Body of pancreas (tissue), 4 donors: ENCODE data around the gene TTLL11. TPM values are rescaled to one million over a fixed set of nuclear protein-coding genes. Genes with fewer than 3 reads are reported as not detected.

ENCODE experiments used
- ATAC-seq: fragments of 150-250 bp; one replicate; pipeline ENCODE4 v1.9.1; 2016
- DNase-seq, 4 donors: peaks; one replicate each; pipeline ENCODE4 v3.0.0-alpha.2; 2019
- H3K27ac ChIP-seq, 4 donors: fragments of 200-600 bp; sonication (generic); 1 replicate in 3 of 4; 2 replicates in 1 of 4; pipeline versions ENCODE4 v1.5.1 to v1.6.1; 2016 to 2019; ENCODE audit warnings: mild to moderate bottlenecking in 1 of 4, mixed read lengths in 1 of 4, moderate library complexity in 1 of 4
- H3K27me3 ChIP-seq, 2 donors: fragments of 200-600 bp; sonication (generic); one replicate each; pipeline ENCODE4 v1.6.0; 2016; ENCODE audit warnings: mild to moderate bottlenecking in 1 of 2
- H3K36me3 ChIP-seq, 2 donors: fragments of 200-600 bp; sonication (generic); replicated peaks in 1 of 2; 2 replicates each; pipeline ENCODE4 v1.5.1; 2016; ENCODE audit warnings: low read depth in 2 of 2; ENCODE audit not compliant: insufficient read depth in 1 of 2
- H3K4me1 ChIP-seq: fragments of 200-600 bp; sonication (generic); one replicate; pipeline ENCODE4 v1.6.0; 2016
- H3K4me3 ChIP-seq, 2 donors: fragments of 200-600 bp; sonication (generic); 1 replicate in 1 of 2; 2 replicates in 1 of 2; pipeline ENCODE4 v1.5.1; 2016 to 2019
- H3K9me3 ChIP-seq, 3 donors: fragments of 200-600 bp; sonication (generic); 1 replicate in 2 of 3; 2 replicates in 1 of 3; pipeline ENCODE4 v1.5.1; 2016
- POLR2A ChIP-seq, 3 donors: fragments of 450-650 bp; IDR thresholded peaks; one replicate each; pipeline ENCODE4 v1.6.1; 2016; ENCODE audit warnings: antibody characterized with exemption in 3 of 3, mild to moderate bottlenecking in 2 of 3
- WGBS, 2 donors: methylation state at CpG; one replicate each; pipeline ENCODE4 v1.1.5; 2017; 5-methylcytosine and 5-hydroxymethylcytosine counted together
- intact Hi-C: fragments of 100-400 bp; cut with DNase I; formaldehyde crosslinking; loops from one replicate; pipeline ENCODE4 v1.15.1; 2023
- total RNA-seq, 2 donors: library from RNA; depleted of rRNA; stranded (reverse); fragments of >200 nt; gene quantifications; one replicate each; pipeline ENCODE4 v1.1.0, GENCODE V29; 2016
- TF ChIP-seq, protein P1 (sequence below), 7 experiments: fragments of 450-650 bp in 4 of 7; fragments of 200-600 bp in 3 of 7; sonication (generic) in 3 of 7; IDR thresholded peaks; one replicate each; pipeline ENCODE4 v1.5.1; 2016 to 2019; ENCODE audit warnings: antibody characterized with exemption in 7 of 7

The TTLL11 gene
- total RNA-seq, 2 donors from 2014 or later = 14.5 to 16.8 TPM

- no peaks in the 10 kb centered on the region for H3K27me3 ChIP-seq
- H3K27ac ChIP-seq = peak overlapping the region; percentile 48 to 79 (median 78)
- no peak for DNase-seq
- no peaks in the 10 kb centered on the region for H3K36me3 ChIP-seq
- H3K4me1 ChIP-seq = peaks cover 58% of the 10 kb centered on the region
- TF ChIP-seq, protein P1, sequence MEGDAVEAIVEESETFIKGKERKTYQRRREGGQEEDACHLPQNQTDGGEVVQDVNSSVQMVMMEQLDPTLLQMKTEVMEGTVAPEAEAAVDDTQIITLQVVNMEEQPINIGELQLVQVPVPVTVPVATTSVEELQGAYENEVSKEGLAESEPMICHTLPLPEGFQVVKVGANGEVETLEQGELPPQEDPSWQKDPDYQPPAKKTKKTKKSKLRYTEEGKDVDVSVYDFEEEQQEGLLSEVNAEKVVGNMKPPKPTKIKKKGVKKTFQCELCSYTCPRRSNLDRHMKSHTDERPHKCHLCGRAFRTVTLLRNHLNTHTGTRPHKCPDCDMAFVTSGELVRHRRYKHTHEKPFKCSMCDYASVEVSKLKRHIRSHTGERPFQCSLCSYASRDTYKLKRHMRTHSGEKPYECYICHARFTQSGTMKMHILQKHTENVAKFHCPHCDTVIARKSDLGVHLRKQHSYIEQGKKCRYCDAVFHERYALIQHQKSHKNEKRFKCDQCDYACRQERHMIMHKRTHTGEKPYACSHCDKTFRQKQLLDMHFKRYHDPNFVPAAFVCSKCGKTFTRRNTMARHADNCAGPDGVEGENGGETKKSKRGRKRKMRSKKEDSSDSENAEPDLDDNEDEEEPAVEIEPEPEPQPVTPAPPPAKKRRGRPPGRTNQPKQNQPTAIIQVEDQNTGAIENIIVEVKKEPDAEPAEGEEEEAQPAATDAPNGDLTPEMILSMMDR (IDR thresholded peaks at IDR 0.05) = no peak
- TF ChIP-seq POLR2A (IDR thresholded peaks at IDR 0.05) = no peak
- no peak overlapping the region for H3K4me3 ChIP-seq
- 74 to 86% methylated on average over 9 of the region's 9 CpGs for WGBS, 2 donors
- intact Hi-C loops = no loop called here
- no peaks in the 10 kb centered on the region for H3K9me3 ChIP-seq
- no peak for ATAC-seq
Observed at GRCh38 chr9:122090287-122090883, 2.7 kb downstream of the TTLL11 start.

DNA sequence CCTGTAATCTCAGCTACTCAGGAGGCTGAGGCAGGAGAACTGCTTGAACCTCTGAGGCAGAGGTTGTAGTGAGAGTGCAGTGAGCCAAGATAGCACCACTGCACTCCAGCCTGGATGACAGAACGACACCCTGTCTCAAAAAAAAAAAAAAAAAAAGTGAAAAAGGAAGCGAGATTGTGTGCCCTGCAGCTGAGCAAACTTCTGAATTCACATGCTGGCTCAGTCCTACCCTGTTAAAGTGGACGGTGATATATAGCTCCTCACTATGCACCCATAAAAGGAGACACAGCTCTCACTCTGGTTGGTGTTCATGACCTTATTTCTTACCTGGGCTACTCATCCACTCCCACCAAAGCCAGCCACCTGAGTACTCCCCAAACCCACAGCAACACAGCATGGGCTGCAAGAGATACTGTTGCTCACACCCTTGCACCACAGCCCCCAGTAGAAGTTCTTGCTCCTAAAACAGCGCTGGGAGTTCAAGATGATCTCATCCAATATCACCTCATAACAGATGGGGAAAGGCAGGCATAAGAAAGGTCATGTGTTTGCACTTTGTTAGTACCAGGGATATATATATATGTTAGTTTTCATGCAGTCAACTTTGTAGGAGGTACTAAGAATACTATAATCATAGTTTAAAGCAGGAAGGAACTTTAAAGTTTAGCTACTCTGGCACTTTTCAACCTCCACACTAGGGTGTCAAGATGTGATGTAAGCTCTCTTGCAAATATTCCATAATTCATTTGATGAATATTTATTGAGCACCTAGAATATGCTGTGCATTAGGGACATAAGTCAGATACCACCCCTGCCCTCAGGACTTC is 4.0 kb downstream of the TTLL11 start:
- ATAC-seq = peak; percentile 49
- TF ChIP-seq, protein P1 (IDR thresholded peaks at IDR 0.05) = no peak
- TF ChIP-seq POLR2A (IDR thresholded peaks at IDR 0.05) = peak in 1 of 3 donors; percentile 34
- WGBS, 2 donors = 28 to 32% methylated on average over 4 of the region's 4 CpGs
- peak overlapping the region; percentile 63 to 79 (median 78) for H3K27ac ChIP-seq
- H3K9me3 ChIP-seq = no peaks in the 10 kb centered on the region
- H3K4me3 ChIP-seq = no peak overlapping the region
- no peaks in the 10 kb centered on the region for H3K36me3 ChIP-seq
- peaks cover 58% of the 10 kb centered on the region for H3K4me1 ChIP-seq
- H3K27me3 ChIP-seq = no peaks in the 10 kb centered on the region
- intact Hi-C loops = no loop called here
- DNase-seq = peak; percentile 61 to 85 (median 80)

GRCh38 chr9:122087406-122088200 is 5.5 kb downstream of the TTLL11 start:
- WGBS, 2 donors = 60% methylated on average over 8 of the region's 8 CpGs
- Histone ChIP-seq H3K27ac (peak overlapping the region; percentile 63 to 79 (median 78)), H3K9me3 (no peaks in the 10 kb centered on the region), H3K36me3 (no peaks in the 10 kb centered on the region), H3K4me1 (peaks cover 53% of the 10 kb centered on the region), H3K4me3 (no peak overlapping the region), H3K27me3 (no peaks in the 10 kb centered on the region)
- intact Hi-C loops = no loop called here
- no peak for ATAC-seq
- DNase-seq = peak in 1 of 4 donors; percentile 41
- TF ChIP-seq, protein P1 (IDR thresholded peaks at IDR 0.05) = no peak
- no peak for TF ChIP-seq POLR2A (IDR thresholded peaks at IDR 0.05)

DNA sequence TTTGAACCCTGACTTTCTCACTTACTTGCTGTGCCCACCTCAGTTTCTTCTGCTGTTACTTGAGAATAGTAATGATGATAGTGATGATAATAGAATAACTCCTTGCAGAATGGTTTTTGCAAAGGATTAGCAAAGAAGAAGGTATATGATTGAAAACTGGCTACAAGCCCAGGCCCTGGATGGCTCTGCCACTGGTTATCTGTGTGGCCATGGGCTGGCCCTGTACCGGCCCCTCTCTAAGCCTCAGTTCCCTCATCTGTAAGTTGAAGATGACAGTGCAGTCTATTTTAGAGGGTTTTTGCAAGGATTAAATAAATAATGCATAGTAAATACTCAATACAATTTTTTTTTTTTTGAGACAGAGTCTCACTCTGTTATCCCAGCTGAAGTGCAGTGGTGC is 6.2 kb downstream of the TTLL11 start:
- no peak overlapping the region for H3K27ac ChIP-seq
- intact Hi-C loops = no loop called here

More for the DNA sequence above, 6.2 kb downstream of the TTLL11 start:
- no peaks in the 10 kb centered on the region for H3K9me3 ChIP-seq
- 52 to 86% methylated on average over 1 of the region's 1 CpG for WGBS, 2 donors
- DNase-seq (no peak), ATAC-seq (no peak)
- no peak overlapping the region for H3K4me3 ChIP-seq
- no peaks in the 10 kb centered on the region for H3K27me3 ChIP-seq
- no peak for TF ChIP-seq POLR2A (IDR thresholded peaks at IDR 0.05)
- TF ChIP-seq, protein P1 (IDR thresholded peaks at IDR 0.05) = no peak
- peaks cover 50% of the 10 kb centered on the region for H3K4me1 ChIP-seq
- no peaks in the 10 kb centered on the region for H3K36me3 ChIP-seq
